Measurements from ENCODE around the gene SLC16A12. TPM values are rescaled to one million over a fixed set of nuclear protein-coding genes. Genes with fewer than 3 reads are reported as not detected.

SLC16A12 gene
- total and polyA plus RNA-seq, 2 of the 8 experiments (the other 6 are each of a cell fraction or from before 2014, with no cell fraction given), result 1.6 to 1.9 TPM

DNA sequence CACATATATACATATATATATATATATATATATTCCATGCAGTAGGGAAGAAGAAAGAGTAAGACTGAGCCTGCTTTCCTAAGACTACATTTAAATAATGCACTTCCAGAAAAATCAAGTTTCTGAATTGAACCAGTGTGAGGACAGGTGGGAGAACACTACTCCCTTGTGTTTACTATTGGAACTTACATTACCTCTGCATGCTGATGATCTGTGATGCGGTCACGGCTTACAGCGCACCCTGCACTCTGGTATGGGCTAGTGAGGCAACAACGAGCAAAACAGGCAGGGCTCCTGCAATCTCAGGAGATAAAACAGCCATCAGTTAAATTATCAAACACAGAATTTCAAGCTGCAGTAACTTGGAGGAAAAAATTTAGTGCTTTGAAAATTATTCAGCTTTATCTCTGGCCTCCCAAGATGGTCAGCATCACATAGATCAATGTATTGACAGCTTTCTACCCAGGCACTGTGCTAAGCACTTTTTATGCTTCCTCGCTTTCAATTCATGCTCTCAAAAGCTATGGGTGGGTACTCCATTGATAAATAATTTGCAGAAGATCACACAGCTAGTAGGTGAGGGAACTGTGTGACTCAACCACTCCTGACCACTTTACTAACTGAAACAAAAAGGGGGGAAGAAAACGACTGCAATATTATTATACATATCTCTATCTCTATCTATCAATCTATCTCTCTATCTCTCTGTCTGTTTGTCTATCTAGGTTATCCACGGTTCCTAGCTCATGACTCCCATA, 20.5 kb upstream of the SLC16A12 start:
- Histone ChIP-seq H3K4me2 (ENCODE audit: insufficient read depth in 1 of 2, low read depth in 2 of 2, low read length in 2 of 2) (no peak overlapping the region), H2BK5ac (ENCODE audit: low read depth, low read length) (no peak overlapping the region), H3K9me3 (ENCODE audit: insufficient read depth in 2 of 2, low read depth in 1 of 2, low read length in 1 of 2) (no peaks in the 10 kb centered on the region; a peak in 1 of 4 replicates), H3K79me1 (ENCODE audit: low read depth, low read length) (no peaks in the 10 kb centered on the region), H3K27ac (ENCODE audit: low read depth, low read length) (no peak overlapping the region), H3K4ac (replicated peaks; ENCODE audit: insufficient read length, low read depth, low read length) (no peak overlapping the region), H3K79me2 (ENCODE audit: control insufficient read depth in 1 of 2, insufficient read depth in 2 of 2, low read length in 2 of 2) (no peaks in the 10 kb centered on the region), H3K18ac (ENCODE audit: extremely low read depth, low read length) (no peak overlapping the region), H4K91ac (replicated peaks; ENCODE audit: insufficient read length, low read length) (no peak overlapping the region), H2AK5ac (ENCODE audit: low read depth, low read length) (no peak overlapping the region), H3K23ac (ENCODE audit: insufficient read length) (no peak overlapping the region), H2BK15ac (ENCODE audit: low read length) (no peak overlapping the region), H2BK20ac (ENCODE audit: low read length) (no peak overlapping the region), H3K56ac (replicated peaks; ENCODE audit: insufficient read length, low read depth, low read length) (no peak overlapping the region), H4K5ac (ENCODE audit: insufficient read length, low read depth, low read length) (no peak overlapping the region), H2BK12ac (ENCODE audit: low read depth, low read length) (no peak overlapping the region), H3K4me3 (ENCODE audit: extremely low read depth in 1 of 4, insufficient read depth in 2 of 4, low read depth in 3 of 4, low read length in 4 of 4) (no peak overlapping the region), H3K14ac (ENCODE audit: insufficient read length) (no peak overlapping the region), H2BK120ac (replicated peaks; ENCODE audit: low read depth, low read length) (no peak overlapping the region), H3K9ac (replicated peaks in 1 of 4; ENCODE audit: extremely low read depth in 1 of 4, low read depth in 3 of 4, low read length in 3 of 4) (no peak overlapping the region), H4K8ac (ENCODE audit: extremely low read depth, insufficient read depth, low read length) (no peak overlapping the region), H3K27me3 (replicated peaks in 1 of 4; ENCODE audit: control insufficient read depth in 3 of 4, extremely low read depth in 1 of 4, insufficient read depth in 3 of 4, low read length in 3 of 4) (no peaks in the 10 kb centered on the region; a peak in 1 of 7 replicates), H3K23me2 (ENCODE audit: low read depth, low read length) (no peaks in the 10 kb centered on the region), H3K36me3 (ENCODE audit: control insufficient read depth in 2 of 4, insufficient read depth in 4 of 4, low read length in 3 of 4) (no peaks in the 10 kb centered on the region), H4K20me1 (replicated peaks in 1 of 2; ENCODE audit: control insufficient read depth in 1 of 2, insufficient read depth in 2 of 2, low read length in 2 of 2) (no peaks in the 10 kb centered on the region), H2AFZ (ENCODE audit: low read length) (no peak overlapping the region), H3K4me1 (replicated peaks in 1 of 4; ENCODE audit: control insufficient read depth in 3 of 4, insufficient read depth in 4 of 4, low read length in 3 of 4) (peaks cover 0 to 4% (median 0%) of the 10 kb centered on the region in 4 experiments; a peak in 1 of 7 replicates)
- CTCF ChIA-PET (ENCODE audit: partially characterized antibody), result interaction anchor here (0.6 to 1.8 kb wide), 16 partner anchors 9 to 461 kb away, joined by 3 to 16 read pairs (median 4); no protein-coding TSS in a partner anchor
- no peak for FAIRE-seq
- POLR2A ChIA-PET (ENCODE audit: partially characterized antibody), result no interaction called here
- DNase-seq (ENCODE audit: low read depth in 1 of 2, low spot score in 2 of 2), result no peak
- WGBS, 2 experiments (ENCODE audit: extremely low coverage in 1 of 2, insufficient coverage in 1 of 2, insufficient read length in 1 of 2, insufficient replicate concordance in 2 of 2, low coverage in 1 of 2, low lambda C conversion rate in 2 of 2, missing lambda C conversion rate in 1 of 2), result 82% methylated on average over 7 of the region's 7 CpGs; no CpG with 5 or more reads in 1 of the 2 experiments
- TF ChIP-seq SP1 (IDR thresholded peaks at IDR 0.05; ENCODE audit: low read depth, low read length) (no peak), ASH2L (IDR thresholded peaks at IDR 0.05; ENCODE audit: low read length) (no peak), EGR1 (IDR thresholded peaks at IDR 0.05; ENCODE audit: borderline replicate concordance, low read depth, low read length) (no peak), RBBP5 (IDR thresholded peaks at IDR 0.05; ENCODE audit: borderline replicate concordance, low read depth, low read length) (no peak), TAF7 (optimal IDR thresholded peaks at IDR 0.05; ENCODE audit: borderline replicate concordance, low read depth, low read length) (no peak), NANOG (IDR thresholded peaks at IDR 0.05; ENCODE audit: insufficient read depth, low read depth, low read length, poor library complexity, severe bottlenecking) (no peak), CBX8 (IDR thresholded peaks at IDR 0.05; ENCODE audit: borderline replicate concordance, low read depth, low read length) (no peak)

All from H1 (cell line).